GM23338 (cell line): Measurements from ENCODE around the gene ERP27. TPM values are rescaled to one million over a fixed set of nuclear protein-coding genes. Genes with fewer than 3 reads are reported as not detected.

ENCODE experiments used
- ATAC-seq: fragments of 200-7000 bp; cut with Tn5 transposase; 3 replicates; pipeline ENCODE4 v1.9.1; 2020
- DNase-seq: peaks from one replicate; pipeline ENCODE4 v3.0.0-alpha.2; 2015; ENCODE audit warnings: low spot score
- H2AFZ ChIP-seq: fragments of 200-600 bp; sonication (generic); 2 replicates; pipeline ENCODE4 v1.8.0; 2016; ENCODE audit warnings: antibody characterized with exemption, mild to moderate bottlenecking, moderate library complexity
- H3F3A ChIP-seq: fragments of 200-600 bp; sonication (generic); replicated peaks from 2 replicates; pipeline ENCODE4 v1.8.0; 2017; ENCODE audit warnings: antibody characterized with exemption, mixed run types, low read depth
- H3K27ac ChIP-seq: fragments of 200-600 bp; sonication (generic); 2 replicates; pipeline ENCODE4 v1.6.1; 2016; ENCODE audit warnings: low read depth
- H3K27me3 ChIP-seq: fragments of 200-600 bp; sonication (generic); 2 replicates; pipeline ENCODE4 v1.8.0; 2016; ENCODE audit warnings: mild to moderate bottlenecking, mixed run types, moderate library complexity; ENCODE audit not compliant: insufficient read depth
- H3K36me3 ChIP-seq: fragments of 200-600 bp; sonication (generic); 2 replicates; pipeline ENCODE4 v1.8.0; 2016; ENCODE audit warnings: mild to moderate bottlenecking; ENCODE audit not compliant: insufficient read depth
- H3K4me1 ChIP-seq: fragments of 200-600 bp; sonication (generic); 2 replicates; pipeline ENCODE4 v1.8.0; 2016; ENCODE audit warnings: mild to moderate bottlenecking, moderate library complexity; ENCODE audit not compliant: insufficient read depth
- H3K4me2 ChIP-seq: fragments of 200-600 bp; sonication (generic); 2 replicates; pipeline ENCODE4 v1.7.1; 2017; ENCODE audit warnings: mixed run types
- H3K4me3 ChIP-seq: fragments of 200-600 bp; sonication (generic); 2 replicates; pipeline ENCODE4 v1.6.1; 2016; ENCODE audit warnings: mixed run types
- H3K79me2 ChIP-seq: fragments of 200-600 bp; sonication (generic); replicated peaks from 2 replicates; pipeline ENCODE4 v1.8.0; 2017; ENCODE audit warnings: mild to moderate bottlenecking; ENCODE audit not compliant: insufficient read depth
- H3K9me2 ChIP-seq: fragments of 200-600 bp; sonication (generic); 2 replicates; pipeline ENCODE4 v1.8.0; 2017; ENCODE audit not compliant: insufficient read depth
- H4K20me1 ChIP-seq: fragments of 200-600 bp; sonication (generic); replicated peaks from 2 replicates; pipeline ENCODE4 v1.8.0; 2017; ENCODE audit warnings: mild to moderate bottlenecking; ENCODE audit not compliant: insufficient read depth
- H3K27ac Mint-ChIP-seq: 2 replicates; pipeline ENCODE4 v1.8.0; 2020; ENCODE audit warnings: inconsistent platforms, mild to moderate bottlenecking, moderate library complexity, mixed read lengths
- H3K27me3 Mint-ChIP-seq: 3 replicates; pipeline ENCODE4 v1.8.0; 2022; ENCODE audit warnings: low read depth, mild to moderate bottlenecking, moderate library complexity, mixed read lengths, inconsistent platforms; ENCODE audit not compliant: insufficient read depth, poor library complexity
- H3K36me3 Mint-ChIP-seq: 3 replicates; pipeline ENCODE4 v1.8.0; 2021; ENCODE audit warnings: low read depth, mild to moderate bottlenecking, inconsistent platforms, moderate library complexity, mixed read lengths
- H3K4me1 Mint-ChIP-seq: 3 replicates; pipeline ENCODE4 v1.8.0; 2020; ENCODE audit warnings: mild to moderate bottlenecking, inconsistent platforms, mixed read lengths
- H3K4me3 Mint-ChIP-seq: 3 replicates; pipeline ENCODE4 v1.8.0; 2021; ENCODE audit warnings: moderate library complexity, mild to moderate bottlenecking, inconsistent platforms, mixed read lengths
- H3K9me3 Mint-ChIP-seq: 3 replicates; pipeline ENCODE4 v1.8.0; 2020; ENCODE audit warnings: moderate library complexity, mild to moderate bottlenecking, inconsistent platforms, mixed read lengths
- CREB1 ChIP-seq: fragments of 250-450 bp; sonication (Bioruptor Pico); IDR thresholded peaks from 2 replicates; pipeline ENCODE4 v1.5.0; 2020; ENCODE audit warnings: low read depth, mild to moderate bottlenecking, moderate library complexity
- EZH2 ChIP-seq: fragments of 200-600 bp; sonication (generic); IDR thresholded peaks from one replicate; pipeline ENCODE4 v1.8.0; 2017; ENCODE audit warnings: antibody characterized with exemption, mild to moderate bottlenecking, low read depth; ENCODE audit not compliant: unreplicated experiment
- EZH2phosphoT487 ChIP-seq: fragments of 200-600 bp; sonication (generic); IDR thresholded peaks from one replicate; pipeline ENCODE4 v1.8.1; 2018; ENCODE audit warnings: antibody characterized with exemption; ENCODE audit not compliant: unreplicated experiment
- JUNB ChIP-seq: IDR thresholded peaks from one replicate; pipeline ENCODE4 v1.6.1; 2016; ENCODE audit warnings: antibody characterized with exemption; ENCODE audit not compliant: unreplicated experiment
- NANOG ChIP-seq: IDR thresholded peaks from 2 replicates; pipeline ENCODE4 v1.6.1; 2016; ENCODE audit warnings: antibody characterized with exemption, borderline replicate concordance
- POLR2AphosphoS5 ChIP-seq: IDR thresholded peaks from 2 replicates; pipeline ENCODE4 v1.6.1; 2016; ENCODE audit warnings: antibody characterized with exemption, low read depth
- STAT1 ChIP-seq: IDR thresholded peaks from one replicate; pipeline ENCODE4 v1.6.1; 2016; ENCODE audit warnings: antibody characterized with exemption; ENCODE audit not compliant: unreplicated experiment
- ZNF114 ChIP-seq: fragments of 250-450 bp; sonication (Bioruptor Pico); IDR thresholded peaks from 2 replicates; pipeline ENCODE4 v1.5.0; 2020; ENCODE audit warnings: mild to moderate bottlenecking, moderate library complexity
- ZNF331 ChIP-seq: fragments of 250-450 bp; sonication (Bioruptor Pico); IDR thresholded peaks from 2 replicates; pipeline ENCODE4 v1.5.0; 2020; ENCODE audit warnings: low read depth, mild to moderate bottlenecking, moderate library complexity
- polyA plus RNA-seq: library from polyadenylated mRNA; unstranded; fragments of >200 nt; fragmentation: Nextera tagmentation; extraction: Ambion mirVana; gene quantifications from 2 replicates; pipeline ENCODE4 v1.2.1, GENCODE V29; 2016
- total RNA-seq: library from RNA; depleted of rRNA; stranded (reverse); fragments of >200 nt; shearing (Covaris generic); gene quantifications from 2 replicates; pipeline ENCODE4 v1.2.3, GENCODE V29; 2014
- TF ChIP-seq, protein P1 (sequence below), 2 experiments: fragments of 200-600 bp in 1 of 2; sonication (generic) in 1 of 2; conservative IDR thresholded peaks; 2 replicates each; pipeline versions ENCODE4 v1.5.1 to v1.6.1; 2016 to 2017; ENCODE audit warnings: antibody characterized with exemption in 2 of 2, low read depth in 2 of 2, mild to moderate bottlenecking in 2 of 2, moderate library complexity in 1 of 2
- TF ChIP-seq, protein P2 (sequence below): IDR thresholded peaks from 2 replicates; pipeline ENCODE4 v1.6.1; 2016; ENCODE audit warnings: antibody characterized with exemption
- TF ChIP-seq, protein P3 (sequence below): IDR thresholded peaks from one replicate; pipeline ENCODE4 v1.6.1; 2018; ENCODE audit warnings: antibody characterized with exemption; ENCODE audit not compliant: unreplicated experiment

The ERP27 gene
- total and polyA plus RNA-seq, 2 experiments from 2014 or later = not detected

DNA sequence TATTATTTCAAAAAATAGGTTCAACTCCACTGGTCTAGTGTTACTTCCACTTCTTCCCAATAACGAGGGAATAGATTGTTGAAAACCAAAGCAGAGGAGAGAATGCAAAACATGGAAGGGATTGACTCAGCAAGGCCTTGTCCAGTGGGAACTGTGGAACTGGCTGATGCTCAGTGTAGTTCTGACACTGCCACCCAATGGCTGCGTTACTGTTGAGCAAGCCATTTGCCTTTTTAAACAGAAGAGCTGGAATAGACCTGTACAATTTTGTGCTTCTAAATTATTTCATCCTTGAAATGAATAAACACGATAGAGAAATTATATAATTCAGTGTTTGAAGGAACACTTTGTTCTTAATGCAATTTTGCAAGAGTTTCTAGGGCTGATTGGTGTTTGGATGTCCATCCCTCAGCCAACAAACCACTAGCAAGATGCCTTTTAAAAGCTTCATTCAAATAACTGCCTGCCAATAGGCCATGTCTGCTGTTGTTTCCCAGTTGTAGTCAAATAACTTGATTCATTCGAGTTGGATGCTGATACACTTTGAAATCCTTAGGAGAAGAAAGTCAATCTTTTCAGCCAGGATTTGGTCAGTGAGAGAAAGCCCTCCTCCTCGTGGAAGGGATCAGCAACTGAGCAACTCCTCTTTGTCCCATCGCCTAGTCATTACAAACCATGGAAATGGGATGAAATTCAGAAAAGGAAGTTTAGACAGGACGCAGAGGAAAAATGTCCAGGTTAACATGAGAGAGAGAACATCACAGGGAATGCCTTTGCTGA lies 45.4 kb downstream of the ERP27 start:
- Histone ChIP-seq H3K79me2 (no peaks in the 10 kb centered on the region), H3K4me2 (no peak overlapping the region), H3K4me3 (no peak overlapping the region), H3K4me1 (peaks cover 11% of the 10 kb centered on the region; the same call in 1 of the 2 replicates), H4K20me1 (no peaks in the 10 kb centered on the region), H3K9me2 (no peaks in the 10 kb centered on the region; the same call in 1 of the 2 replicates), H3K27me3 (no peaks in the 10 kb centered on the region), H3K36me3 (no peaks in the 10 kb centered on the region), H3K27ac (no peak overlapping the region), H2AFZ (peak overlapping the region; percentile 79; the same call in 1 of the 2 replicates), H3F3A (no peaks in the 10 kb centered on the region)
- Mint-ChIP-seq H3K4me3 (no peak overlapping the region), H3K4me1 (peaks cover 20% of the 10 kb centered on the region), H3K9me3 (no peaks in the 10 kb centered on the region), H3K27ac (no peak overlapping the region), H3K27me3 (no peaks in the 10 kb centered on the region), H3K36me3 (no peaks in the 10 kb centered on the region)
- TF ChIP-seq, protein P1, sequence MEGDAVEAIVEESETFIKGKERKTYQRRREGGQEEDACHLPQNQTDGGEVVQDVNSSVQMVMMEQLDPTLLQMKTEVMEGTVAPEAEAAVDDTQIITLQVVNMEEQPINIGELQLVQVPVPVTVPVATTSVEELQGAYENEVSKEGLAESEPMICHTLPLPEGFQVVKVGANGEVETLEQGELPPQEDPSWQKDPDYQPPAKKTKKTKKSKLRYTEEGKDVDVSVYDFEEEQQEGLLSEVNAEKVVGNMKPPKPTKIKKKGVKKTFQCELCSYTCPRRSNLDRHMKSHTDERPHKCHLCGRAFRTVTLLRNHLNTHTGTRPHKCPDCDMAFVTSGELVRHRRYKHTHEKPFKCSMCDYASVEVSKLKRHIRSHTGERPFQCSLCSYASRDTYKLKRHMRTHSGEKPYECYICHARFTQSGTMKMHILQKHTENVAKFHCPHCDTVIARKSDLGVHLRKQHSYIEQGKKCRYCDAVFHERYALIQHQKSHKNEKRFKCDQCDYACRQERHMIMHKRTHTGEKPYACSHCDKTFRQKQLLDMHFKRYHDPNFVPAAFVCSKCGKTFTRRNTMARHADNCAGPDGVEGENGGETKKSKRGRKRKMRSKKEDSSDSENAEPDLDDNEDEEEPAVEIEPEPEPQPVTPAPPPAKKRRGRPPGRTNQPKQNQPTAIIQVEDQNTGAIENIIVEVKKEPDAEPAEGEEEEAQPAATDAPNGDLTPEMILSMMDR (conservative IDR thresholded peaks at IDR 0.05; ENCODE audit: low read depth in 2 of 2) = peak in 1 of 2 experiments; percentile 45; a peak in 2 of 4 replicates
- no peak for TF ChIP-seq POLR2AphosphoS5
- ATAC-seq = no peak
- no peak for DNase-seq

DNA sequence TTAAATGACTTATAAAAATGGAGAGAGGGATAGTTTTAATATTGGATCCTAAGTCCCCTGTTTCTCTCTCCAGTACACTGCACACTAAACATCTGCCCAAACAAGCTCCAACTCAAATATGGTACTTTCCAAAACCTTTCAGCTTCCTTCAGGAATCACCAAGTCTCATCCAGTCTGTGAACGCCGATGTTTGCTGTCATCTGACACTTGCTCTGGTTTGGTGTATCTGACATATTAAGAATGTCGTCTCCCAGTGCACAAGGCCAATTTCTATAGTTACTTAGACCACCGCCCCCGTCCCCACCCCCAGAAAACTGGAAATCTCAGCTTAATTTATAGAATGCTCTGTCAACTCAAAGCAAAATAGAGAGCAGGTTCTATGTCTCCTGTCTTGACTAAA lies 47.6 kb downstream of the ERP27 start:
- Histone ChIP-seq H3K79me2 (no peaks in the 10 kb centered on the region), H3K4me1 (peaks cover 8% of the 10 kb centered on the region; the same call in 1 of the 2 replicates), H3K9me2 (no peaks in the 10 kb centered on the region; the same call in 1 of the 2 replicates), H3K27me3 (no peaks in the 10 kb centered on the region), H3K36me3 (no peaks in the 10 kb centered on the region), H4K20me1 (no peaks in the 10 kb centered on the region), H3K27ac (no peak overlapping the region), H2AFZ (no peak overlapping the region), H3K4me2 (no peak overlapping the region), H3F3A (no peaks in the 10 kb centered on the region), H3K4me3 (no peak overlapping the region)
- H3K27ac Mint-ChIP-seq = no peak overlapping the region
- H3K36me3 Mint-ChIP-seq = no peaks in the 10 kb centered on the region
- ATAC-seq = no peak
- H3K4me3 Mint-ChIP-seq = no peak overlapping the region
- peaks cover 18% of the 10 kb centered on the region for H3K4me1 Mint-ChIP-seq
- DNase-seq = no peak
- H3K27me3 Mint-ChIP-seq = no peaks in the 10 kb centered on the region
- H3K9me3 Mint-ChIP-seq = no peaks in the 10 kb centered on the region
- TF ChIP-seq STAT1 (no peak), ZNF331 (CRISPR knock-in tag) (no peak), POLR2AphosphoS5 (no peak), EZH2 (no peak), CREB1 (no peak), JUNB (no peak), ZNF114 (CRISPR knock-in tag) (no peak), EZH2phosphoT487 (no peak), NANOG (no peak)
- TF ChIP-seq, protein P2, sequence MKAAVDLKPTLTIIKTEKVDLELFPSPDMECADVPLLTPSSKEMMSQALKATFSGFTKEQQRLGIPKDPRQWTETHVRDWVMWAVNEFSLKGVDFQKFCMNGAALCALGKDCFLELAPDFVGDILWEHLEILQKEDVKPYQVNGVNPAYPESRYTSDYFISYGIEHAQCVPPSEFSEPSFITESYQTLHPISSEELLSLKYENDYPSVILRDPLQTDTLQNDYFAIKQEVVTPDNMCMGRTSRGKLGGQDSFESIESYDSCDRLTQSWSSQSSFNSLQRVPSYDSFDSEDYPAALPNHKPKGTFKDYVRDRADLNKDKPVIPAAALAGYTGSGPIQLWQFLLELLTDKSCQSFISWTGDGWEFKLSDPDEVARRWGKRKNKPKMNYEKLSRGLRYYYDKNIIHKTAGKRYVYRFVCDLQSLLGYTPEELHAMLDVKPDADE = no peak
- TF ChIP-seq, protein P1 (conservative IDR thresholded peaks at IDR 0.05; ENCODE audit: low read depth in 2 of 2) = no peak
- TF ChIP-seq, protein P3, sequence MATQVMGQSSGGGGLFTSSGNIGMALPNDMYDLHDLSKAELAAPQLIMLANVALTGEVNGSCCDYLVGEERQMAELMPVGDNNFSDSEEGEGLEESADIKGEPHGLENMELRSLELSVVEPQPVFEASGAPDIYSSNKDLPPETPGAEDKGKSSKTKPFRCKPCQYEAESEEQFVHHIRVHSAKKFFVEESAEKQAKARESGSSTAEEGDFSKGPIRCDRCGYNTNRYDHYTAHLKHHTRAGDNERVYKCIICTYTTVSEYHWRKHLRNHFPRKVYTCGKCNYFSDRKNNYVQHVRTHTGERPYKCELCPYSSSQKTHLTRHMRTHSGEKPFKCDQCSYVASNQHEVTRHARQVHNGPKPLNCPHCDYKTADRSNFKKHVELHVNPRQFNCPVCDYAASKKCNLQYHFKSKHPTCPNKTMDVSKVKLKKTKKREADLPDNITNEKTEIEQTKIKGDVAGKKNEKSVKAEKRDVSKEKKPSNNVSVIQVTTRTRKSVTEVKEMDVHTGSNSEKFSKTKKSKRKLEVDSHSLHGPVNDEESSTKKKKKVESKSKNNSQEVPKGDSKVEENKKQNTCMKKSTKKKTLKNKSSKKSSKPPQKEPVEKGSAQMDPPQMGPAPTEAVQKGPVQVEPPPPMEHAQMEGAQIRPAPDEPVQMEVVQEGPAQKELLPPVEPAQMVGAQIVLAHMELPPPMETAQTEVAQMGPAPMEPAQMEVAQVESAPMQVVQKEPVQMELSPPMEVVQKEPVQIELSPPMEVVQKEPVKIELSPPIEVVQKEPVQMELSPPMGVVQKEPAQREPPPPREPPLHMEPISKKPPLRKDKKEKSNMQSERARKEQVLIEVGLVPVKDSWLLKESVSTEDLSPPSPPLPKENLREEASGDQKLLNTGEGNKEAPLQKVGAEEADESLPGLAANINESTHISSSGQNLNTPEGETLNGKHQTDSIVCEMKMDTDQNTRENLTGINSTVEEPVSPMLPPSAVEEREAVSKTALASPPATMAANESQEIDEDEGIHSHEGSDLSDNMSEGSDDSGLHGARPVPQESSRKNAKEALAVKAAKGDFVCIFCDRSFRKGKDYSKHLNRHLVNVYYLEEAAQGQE = no peak
